Fibroblast of skin of back (primary cell): ENCODE data around the gene ERMP1.

Source experiments
- DNase-seq: peaks from one replicate; pipeline ENCODE4 v3.0.0-alpha.2; 2013

Gene ERMP1

DNA sequence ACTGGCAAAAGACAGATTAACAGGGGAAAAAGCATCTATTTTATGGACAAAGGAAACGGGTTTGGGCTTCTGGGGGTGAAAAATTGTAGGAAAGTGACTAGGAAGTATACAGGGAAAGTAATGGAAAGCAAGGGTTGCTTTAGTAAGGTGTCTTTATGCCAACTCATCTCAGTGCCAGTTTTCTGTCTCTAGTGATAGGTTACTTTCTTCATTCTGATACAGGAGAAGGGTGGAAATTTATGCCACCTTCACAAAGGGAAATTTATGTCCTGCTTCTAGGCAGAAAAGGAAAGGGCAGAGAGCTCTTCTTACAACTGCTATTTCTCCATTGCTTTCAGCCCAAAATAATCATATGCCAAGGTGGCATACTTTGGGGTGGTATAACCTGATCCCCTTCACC lies 20.1 kb upstream of the ERMP1 start:
- no peak for DNase-seq

- no peak for DNase-seq
These were observed 18.5 kb upstream of the ERMP1 start for GRCh38 chr9:5851445-5851844.

- DNase-seq: no peak
These were observed 17.8 kb upstream of the ERMP1 start for GRCh38 chr9:5850724-5851122.

GRCh38 chr9:5848372-5848882 lies 15.5 kb upstream of the ERMP1 start:
- no peak for DNase-seq

DNA sequence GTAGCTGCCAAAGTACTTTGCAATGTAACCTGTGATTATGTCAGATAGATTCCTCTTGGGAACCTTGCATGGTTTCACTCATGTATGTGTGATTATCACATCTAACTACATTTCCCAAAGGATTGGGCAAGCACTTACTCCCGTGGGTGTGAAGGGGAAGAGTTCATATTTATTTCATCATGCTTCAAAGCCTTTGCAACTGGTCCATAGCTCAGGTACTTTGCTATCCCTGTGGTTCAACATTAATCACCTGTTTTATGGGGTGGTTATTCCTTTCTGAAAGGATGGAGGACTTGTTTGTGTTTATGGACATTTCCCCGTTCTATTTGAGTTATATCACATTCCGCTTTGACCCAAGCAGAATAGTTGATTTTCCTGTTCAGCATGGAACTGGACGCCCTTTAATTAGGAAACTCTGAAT lies 13.6 kb upstream of the ERMP1 start:
- no peak for DNase-seq

GRCh38 chr9:5846096-5846495 lies 13.2 kb upstream of the ERMP1 start:
- DNase-seq: no peak

DNA sequence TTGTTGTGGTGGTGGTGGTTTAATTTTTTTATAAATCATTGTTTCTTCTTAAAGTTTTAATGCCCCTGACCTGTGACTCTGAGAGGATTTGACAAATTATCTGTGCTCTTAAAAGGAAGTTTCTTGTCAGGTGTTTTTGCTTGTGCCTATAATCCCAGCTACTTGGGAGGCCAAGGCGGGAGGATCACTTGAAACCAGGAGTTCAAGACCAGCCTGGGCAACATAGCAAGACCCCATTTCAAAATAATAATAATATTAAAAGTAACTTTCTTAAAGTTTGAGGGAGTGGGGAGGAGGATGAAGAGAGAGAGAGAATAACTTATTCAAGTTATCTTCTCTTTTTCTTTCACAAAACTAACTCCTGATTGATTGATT lies 12.2 kb upstream of the ERMP1 start:
- DNase-seq: no peak

GRCh38 chr9:5843794-5844471 lies 11.0 kb upstream of the ERMP1 start:
- DNase-seq: peak; percentile 32

- DNase-seq: no peak
These were observed 10.2 kb upstream of the ERMP1 start for GRCh38 chr9:5842929-5843793.

DNA sequence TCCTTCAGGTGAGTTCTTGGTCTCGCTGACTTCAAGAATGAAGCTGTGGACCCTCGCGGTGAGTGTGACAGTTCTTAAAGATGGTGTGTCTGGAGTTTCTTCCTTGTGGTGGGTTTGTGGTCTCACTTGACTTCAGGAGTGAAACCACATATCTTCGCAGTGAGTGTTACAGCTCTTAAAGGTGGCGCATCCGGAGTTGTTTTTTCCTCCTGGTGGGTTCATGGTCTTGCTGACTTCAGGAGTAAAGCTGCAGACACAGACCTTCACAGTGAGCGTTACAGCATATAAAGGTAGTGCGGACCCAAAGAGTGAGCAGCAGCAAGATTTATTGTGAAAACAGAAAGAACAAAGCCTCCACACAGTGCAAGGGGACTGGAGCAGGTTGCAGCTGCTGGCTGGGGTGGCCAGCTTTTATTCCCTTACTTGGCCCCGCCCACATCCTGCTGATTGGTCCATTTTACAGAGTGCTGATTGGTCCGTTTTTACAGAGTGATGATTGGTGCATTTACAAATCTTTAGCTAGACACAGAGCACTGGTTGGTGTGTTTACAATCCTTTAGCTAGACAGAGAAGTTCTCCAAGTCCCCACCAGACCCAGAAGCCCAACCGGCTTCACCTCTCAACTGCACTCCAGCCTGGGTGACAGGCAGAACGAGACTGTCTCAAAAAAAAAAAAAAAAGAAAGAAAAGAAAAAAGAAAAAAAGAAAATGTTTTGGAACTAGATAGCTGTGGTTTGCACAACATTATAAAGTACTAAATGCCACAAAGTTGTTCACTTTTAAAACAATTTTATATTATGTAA lies 9.1 kb upstream of the ERMP1 start:
- no peak for DNase-seq

GRCh38 chr9:5840788-5841187 lies 7.9 kb upstream of the ERMP1 start:
- no peak for DNase-seq

GRCh38 chr9:5839572-5839902 lies 6.6 kb upstream of the ERMP1 start:
- DNase-seq: no peak

DNA sequence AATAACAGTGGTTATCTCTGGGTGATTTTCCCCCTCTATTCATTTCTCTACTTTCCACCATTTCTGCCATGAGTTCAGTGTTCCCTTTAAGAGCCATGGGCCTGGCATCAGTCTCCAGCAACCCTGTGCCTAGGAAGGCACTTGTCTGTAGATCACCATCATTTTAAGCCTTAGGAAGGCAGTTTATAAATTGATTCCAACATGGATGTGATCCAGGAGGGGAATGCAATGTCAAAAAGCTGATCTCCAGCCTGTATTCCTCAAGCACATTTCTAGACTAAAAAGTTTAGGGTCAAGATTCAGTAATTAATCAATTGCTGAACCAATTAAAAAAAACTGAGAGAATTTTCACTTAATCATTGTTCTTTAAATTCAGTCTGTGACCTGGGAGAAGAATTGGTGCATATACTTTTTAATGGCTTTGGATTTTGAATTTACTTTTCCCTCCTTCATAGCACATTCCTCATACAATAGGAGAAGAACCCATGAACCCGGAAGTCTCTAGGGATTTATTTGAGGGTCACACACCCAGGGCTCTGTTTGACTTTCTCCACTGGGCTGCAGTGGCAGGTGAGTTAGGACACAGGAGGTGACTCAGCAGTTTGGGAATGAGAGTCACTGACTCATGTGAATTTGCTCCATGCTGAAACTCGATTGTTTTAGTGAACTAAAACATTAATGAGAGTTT lies 6.1 kb upstream of the ERMP1 start:
- peak; percentile 40 for DNase-seq

DNA sequence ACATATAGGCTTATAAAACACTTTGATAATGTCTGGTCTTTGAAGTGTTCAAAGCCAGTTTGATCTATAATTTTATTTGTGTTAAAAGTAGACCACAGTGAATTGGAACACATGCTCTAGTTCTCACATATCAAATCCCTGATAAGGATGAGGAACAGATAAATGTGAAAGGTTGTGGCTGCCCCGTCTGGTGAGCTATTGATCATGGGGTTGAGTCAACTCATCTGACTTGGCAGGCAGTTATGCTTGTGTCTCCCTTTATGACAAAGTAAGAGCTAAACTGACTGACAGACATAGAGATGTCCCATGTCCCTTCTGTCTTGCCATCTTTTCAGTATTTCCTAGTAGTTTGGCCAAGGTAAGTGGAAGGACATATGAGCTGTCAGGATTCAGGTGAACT lies 2.9 kb upstream of the ERMP1 start:
- DNase-seq: no peak

GRCh38 chr9:5834214-5834613 lies 1.3 kb upstream of the ERMP1 start:
- no peak for DNase-seq

DNA sequence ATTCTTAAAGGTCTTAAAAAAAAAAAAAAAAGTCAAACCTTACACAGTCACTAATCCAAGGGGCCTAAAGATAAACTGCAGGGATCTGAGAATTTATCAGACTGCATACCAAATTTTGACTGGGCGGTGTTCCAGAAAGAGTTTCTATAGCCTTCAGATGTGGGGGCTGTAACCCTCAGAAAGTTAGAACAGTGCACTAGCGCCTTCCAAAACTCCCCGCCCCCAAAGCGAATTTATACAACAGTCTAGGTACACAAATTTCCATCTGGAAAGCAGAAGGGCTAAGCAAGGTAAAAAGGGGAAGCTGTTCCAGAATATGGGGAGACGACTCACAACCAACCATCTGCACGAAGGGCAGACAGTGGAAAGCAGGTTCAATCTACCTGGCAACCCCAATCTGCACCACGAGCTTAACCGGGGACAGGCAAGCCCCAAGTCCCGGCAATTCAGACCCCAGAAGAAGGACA lies 813 bp downstream of the ERMP1 start:
- DNase-seq: no peak

GRCh38 chr9:5825895-5826622 lies 6.9 kb downstream of the ERMP1 start:
- no peak for DNase-seq

DNA sequence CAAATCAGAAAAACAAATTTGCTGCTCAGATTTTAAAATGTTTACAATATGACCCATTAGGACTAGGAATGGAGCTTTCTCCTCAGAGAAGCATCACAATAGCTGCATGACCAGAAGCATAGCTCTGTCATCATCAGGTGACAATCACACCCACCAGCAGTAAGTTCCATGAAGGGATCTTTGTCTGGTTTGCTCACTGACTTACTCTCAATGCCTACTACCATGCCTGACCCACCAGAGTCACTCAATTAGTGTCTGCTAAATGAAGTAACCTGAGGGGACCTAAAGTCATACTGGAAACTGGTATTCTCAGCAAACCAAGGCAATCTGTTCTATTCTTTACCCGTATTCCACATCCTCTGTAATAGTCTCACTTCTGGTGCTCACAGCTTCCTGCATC lies 7.7 kb downstream of the ERMP1 start:
- DNase-seq: no peak

GRCh38 chr9:5820425-5820824 lies 12.5 kb downstream of the ERMP1 start:
- no peak for DNase-seq

DNA sequence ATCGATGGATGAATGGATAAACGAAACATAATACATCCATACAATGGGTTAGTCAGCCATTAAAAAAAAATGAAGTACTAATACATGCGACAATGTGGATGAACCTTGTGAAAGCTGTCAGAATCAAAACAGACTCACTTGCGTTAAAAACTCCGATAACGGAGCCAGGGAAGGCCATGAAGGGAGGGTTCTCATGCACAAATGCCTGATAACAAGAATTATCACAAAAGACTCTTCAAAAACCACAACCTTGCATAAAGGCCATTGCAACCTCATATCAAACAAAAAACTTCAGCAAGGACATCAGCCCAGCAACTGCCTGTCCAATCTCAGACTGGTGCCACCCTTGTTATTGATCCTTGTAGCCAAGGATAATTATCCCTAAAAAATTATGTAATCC lies 13.7 kb downstream of the ERMP1 start:
- no peak for DNase-seq

DNA sequence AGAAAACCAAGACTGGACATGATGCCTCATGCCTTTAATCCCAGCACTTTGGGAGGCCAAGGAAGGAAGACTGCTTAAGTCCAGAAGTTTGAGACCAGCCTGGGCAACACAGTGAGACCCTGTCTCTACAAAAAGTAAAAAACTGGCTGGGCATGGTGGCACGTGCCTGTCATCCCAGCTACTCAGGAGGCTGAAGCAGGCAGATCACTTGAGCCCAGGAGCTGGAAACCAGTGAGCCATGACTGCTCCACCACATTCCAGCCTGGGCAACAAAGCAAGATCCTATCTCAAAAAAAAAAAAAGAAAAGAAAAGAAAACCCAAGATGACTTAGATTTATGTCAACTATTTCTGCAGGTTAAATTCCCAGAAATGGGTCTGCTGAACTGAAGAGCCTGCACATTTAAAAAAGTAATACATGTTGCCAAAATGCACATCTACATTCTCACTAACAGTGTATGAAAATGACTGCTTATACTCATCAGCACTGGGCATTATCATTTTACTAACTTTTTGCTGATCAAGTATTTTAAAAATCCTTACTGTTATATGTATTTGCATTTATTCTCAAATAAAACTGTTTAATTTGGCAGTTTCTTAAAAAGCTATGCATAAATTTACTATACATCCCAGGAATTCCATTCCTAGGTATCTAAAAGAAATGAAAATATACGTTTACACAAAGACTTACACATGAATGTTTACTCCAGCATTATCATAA lies 14.3 kb downstream of the ERMP1 start:
- DNase-seq: no peak
